Activated CD4-positive, alpha-beta T cell treated with anti-CD3 and anti-CD28 coated beads, Interleukin-10, Interleukin-2, amounts not matched to agents 100 ng/mL and 50 ng/mL, durations not matched to agents 16 hours and 8 hours (primary cell): ENCODE measurements around the gene SPATA13.
"Not testable (repeated sequence)": the region's sequence is repeated elsewhere in the genome, so short reads cannot be mapped to it uniquely, and the experiment has no call there.

Source experiments
- DNase-seq: peaks from one replicate; pipeline ENCODE4 v3.0.0-alpha.2; 2020

The SPATA13 gene

GRCh38 chr13:24323036-24323738 is 162.7 kb downstream of the SPATA13 start:
- DNase-seq = no peak

DNA sequence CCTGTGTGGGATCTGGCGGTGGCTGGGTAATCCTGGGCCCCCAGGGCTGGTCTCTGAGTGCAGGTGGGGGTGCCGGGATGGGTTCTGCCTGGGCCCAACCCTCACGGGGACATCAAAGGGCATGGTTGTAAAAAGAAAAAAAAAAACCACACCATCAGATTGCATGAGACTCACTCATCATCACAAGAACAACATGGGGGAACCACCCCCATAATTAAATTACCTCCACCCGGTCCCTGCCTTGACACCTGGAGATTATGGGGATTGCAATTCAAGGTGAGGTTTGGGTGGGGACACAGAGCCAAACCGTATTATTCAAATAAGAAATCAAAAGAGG is 163.2 kb downstream of the SPATA13 start:
- DNase-seq = no peak

DNA sequence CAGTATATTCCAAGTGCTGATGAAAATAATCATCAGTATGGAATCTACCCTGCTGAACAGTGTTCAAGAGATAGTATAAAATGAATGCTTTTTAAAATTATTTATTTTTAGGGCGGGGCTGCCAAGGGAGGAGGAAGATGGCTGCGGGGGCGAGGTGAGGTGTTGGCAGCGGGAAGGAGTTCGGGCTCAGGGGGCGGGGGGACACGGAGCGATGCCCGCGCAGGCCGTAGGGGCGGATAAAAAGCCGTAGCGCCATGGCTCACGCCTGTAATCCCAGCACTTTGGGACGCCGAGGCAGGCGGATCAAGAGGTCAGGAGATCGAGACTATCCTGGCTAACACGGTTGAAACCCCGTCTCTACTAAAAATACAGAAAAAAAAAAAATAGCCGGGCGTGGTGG is 167.1 kb downstream of the SPATA13 start:
- not testable (repeated sequence) for DNase-seq

DNA sequence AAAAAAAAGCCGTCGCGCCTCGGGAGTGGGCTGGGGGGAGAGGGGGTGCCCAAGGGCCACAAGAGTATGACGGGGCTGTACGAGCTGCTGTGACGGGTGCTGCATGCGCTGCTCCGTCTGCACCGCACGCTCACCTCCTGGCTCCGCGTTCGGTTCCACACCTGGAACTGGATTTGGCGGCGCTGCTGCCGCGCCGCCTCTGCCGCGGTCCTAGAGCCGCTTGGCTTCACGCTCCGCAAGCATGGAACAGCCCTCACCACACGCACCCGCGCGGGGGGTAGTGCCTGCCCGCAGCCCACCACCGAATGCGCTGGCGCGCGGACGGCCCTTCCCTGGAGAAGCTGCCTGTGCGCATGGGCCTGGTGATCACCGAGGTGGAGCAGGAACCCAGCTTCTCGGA is 167.6 kb downstream of the SPATA13 start:
- no peak for DNase-seq

- DNase-seq = no peak
Observed at GRCh38 chr13:24338721-24339120, 178.2 kb downstream of the SPATA13 start.

- DNase-seq = no peak
Observed at GRCh38 chr13:24339937-24340607, 179.6 kb downstream of the SPATA13 start.

GRCh38 chr13:24340608-24340955 is 180.1 kb downstream of the SPATA13 start:
- DNase-seq = no peak

DNA sequence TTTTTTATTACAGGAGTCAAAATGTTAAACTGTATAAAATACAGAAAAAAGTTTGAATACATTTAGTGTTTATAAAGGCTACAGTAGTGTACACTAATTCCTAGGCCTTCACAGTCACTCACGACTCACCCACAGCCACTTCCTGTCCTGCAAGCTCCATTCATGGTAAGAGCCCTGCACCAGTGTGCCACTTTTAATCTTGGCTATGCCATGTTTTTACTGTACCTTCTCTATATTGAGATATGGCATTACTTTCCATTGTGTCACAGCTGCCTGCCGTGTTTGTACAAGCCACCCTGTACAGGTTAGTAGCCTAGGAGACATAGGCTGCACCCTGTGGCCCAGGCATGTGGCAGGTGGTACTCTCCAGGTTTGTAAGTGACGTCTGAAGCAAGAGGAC is 180.9 kb downstream of the SPATA13 start:
- peak; percentile 9 for DNase-seq

DNA sequence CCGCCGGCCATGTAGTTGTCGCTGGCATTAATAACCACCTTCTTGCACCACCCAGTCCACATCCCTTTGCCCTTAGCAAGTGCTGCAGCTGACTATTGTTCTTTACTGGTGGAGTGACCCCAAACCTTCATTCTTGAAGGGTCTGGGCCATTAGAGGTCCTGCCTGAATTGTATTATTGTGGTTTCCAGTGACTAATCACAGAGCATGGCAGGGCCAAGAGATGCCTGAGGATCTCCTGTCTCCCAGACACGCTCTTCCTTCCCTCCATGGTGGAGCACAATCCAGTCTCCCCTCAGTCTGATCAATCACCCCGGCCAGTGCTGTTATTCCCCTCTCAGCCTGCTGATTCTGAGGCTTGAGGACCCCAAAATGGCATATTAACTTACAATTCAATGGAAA is 187.9 kb downstream of the SPATA13 start:
- no peak for DNase-seq

- DNase-seq = no peak
Observed at GRCh38 chr13:24348797-24349515, 188.4 kb downstream of the SPATA13 start.

DNA sequence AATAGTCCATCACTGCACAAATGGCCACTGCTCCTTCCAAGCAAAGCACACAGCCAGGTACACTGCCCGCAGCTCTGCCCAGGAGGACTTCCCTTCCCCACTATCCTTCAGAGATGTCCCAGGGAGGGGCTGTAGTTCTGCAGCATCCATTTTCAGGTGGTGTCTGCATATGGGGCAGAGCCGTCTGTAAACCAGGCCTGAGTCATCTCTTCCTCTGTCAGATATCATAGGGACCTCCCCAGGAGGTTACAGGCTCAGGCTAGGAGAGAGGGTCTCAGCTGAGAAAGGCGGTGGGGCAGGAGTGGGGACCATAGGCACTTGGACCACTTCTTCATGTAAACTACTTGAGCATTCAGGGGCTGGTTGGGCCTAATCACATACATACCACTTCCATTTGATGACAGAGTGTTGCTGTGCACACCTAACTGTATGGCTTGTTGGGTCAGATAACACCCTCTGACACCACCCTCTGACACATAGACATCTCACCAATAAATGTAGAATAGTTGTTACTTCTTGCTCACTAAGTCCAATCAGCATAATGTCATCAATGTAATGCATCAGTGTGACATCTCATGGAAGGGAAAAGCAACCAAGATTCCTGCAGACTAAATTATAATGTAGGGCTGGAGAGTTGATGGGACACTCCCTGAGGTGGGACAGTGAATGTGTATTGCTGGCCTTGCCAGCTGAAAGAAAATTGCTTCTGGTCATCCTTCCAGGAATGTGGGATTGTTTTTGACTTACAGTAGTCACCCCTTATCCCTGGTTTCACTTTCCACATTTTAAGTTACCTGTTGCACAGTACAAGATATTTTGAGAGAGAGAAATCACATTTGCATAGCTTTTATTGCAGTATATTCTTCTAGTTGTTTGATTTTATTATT is 189.5 kb downstream of the SPATA13 start:
- DNase-seq = not testable (repeated sequence)

GRCh38 chr13:24351423-24351822 is 190.9 kb downstream of the SPATA13 start:
- no peak for DNase-seq

GRCh38 chr13:24353736-24354135 is 193.2 kb downstream of the SPATA13 start:
- DNase-seq = no peak

DNA sequence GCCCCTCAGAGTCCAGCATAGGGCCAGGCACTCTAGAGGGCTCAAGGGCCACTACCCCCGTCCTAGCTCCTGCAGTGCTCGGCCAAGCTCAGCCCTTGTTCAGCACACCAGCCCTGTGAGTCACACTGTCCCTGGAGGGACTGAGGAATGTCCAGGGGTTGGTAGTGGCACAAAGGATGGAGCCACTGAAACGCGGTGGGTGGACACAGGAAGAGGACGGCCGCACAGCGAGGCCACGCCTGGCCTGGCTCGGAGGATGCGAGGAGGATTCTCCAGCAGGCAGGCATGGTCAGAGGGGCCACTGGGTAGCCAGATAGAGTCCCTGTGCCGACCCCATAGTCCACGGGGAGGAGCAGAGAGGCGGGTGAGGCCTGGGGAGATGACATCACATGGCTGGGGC is 194.6 kb downstream of the SPATA13 start:
- DNase-seq = no peak

DNA sequence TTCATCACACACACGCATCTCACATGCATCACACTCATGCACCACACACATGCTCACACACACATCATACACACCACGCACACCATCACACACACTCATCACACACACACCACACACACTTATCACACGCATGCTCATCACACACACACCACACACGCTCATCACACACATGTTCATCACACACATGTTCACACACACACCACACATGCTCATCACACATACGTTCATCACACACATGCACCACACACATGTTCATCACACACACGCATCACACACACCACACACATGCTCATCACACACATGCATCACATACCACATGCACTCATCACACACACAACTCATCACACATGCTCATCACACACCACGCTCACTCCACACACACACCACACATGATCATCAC is 195.8 kb downstream of the SPATA13 start:
- no peak for DNase-seq
